Heart right ventricle (tissue), 16 donors: ENCODE data around the gene FNBP1. TPM values are rescaled to one million over a fixed set of nuclear protein-coding genes. Genes with fewer than 3 reads are reported as not detected.
A peak's percentile ranks its signal among the peaks of the same experiment; 100 is the strongest.

Experiments
- ATAC-seq, 8 donors: fragments of 200-7000 bp; cut with Tn5 transposase; one replicate each; pipeline ENCODE4 v1.9.1; 2020; ENCODE audit warnings: mild to moderate bottlenecking in 8 of 8, moderate library complexity in 8 of 8, moderate number of reproducible peaks in 1 of 8
- DNase-seq, 2 donors: peaks; one replicate each; pipeline ENCODE4 v3.0.0-alpha.2; 2020
- H3K27ac ChIP-seq, 10 donors: fragments of 200-600 bp; sonication (generic) in 2 of 10; one replicate each; pipeline versions ENCODE4 v1.5.0 to v1.8.0; 2020 to 2022; ENCODE audit warnings: mild to moderate bottlenecking in 3 of 10
- H3K27me3 ChIP-seq, 7 donors: fragments of 200-600 bp; one replicate each; pipeline ENCODE4 v1.8.0; 2021 to 2022; ENCODE audit warnings: mild to moderate bottlenecking in 2 of 7
- H3K36me3 ChIP-seq, 9 donors: fragments of 200-600 bp; sonication (generic) in 1 of 9; one replicate each; pipeline versions ENCODE4 v1.5.0 to v1.8.0; 2020 to 2022; ENCODE audit warnings: mild to moderate bottlenecking in 2 of 9
- H3K4me1 ChIP-seq, 9 donors: fragments of 200-600 bp; sonication (generic) in 1 of 9; one replicate each; pipeline versions ENCODE4 v1.5.0 to v1.8.0; 2020 to 2022; ENCODE audit warnings: mild to moderate bottlenecking in 4 of 9
- H3K4me3 ChIP-seq, 10 donors: fragments of 200-600 bp; sonication (generic) in 2 of 10; one replicate each; pipeline versions ENCODE4 v1.5.0 to v1.8.0; 2020 to 2022; ENCODE audit warnings: mild to moderate bottlenecking in 7 of 10, moderate library complexity in 2 of 10
- H3K9me3 ChIP-seq, 11 donors: fragments of 200-600 bp in 10 of 11; sonication (generic) in 2 of 11; one replicate each; pipeline versions ENCODE4 v1.5.0 to v1.8.0; 2013 to 2022; ENCODE audit warnings: mild to moderate bottlenecking in 2 of 11, control low read depth in 1 of 11, moderate library complexity in 1 of 11
- WGBS, 2 donors: extraction: QIAGEN DNeasy Blood & Tissue Kit; methylation state at CpG; one replicate each; pipeline ENCODE4 v1.1.7; 2013; ENCODE audit warnings: inconsistent platforms in 1 of 2; 5-methylcytosine and 5-hydroxymethylcytosine counted together
- intact Hi-C, 10 donors: fragments of 100-400 bp; cut with DNase I; formaldehyde crosslinking; loops; one replicate each; pipeline versions ENCODE4 v1.11.1 to v1.14.2; 2022
- polyA plus RNA-seq, 2 donors: library from polyadenylated mRNA; stranded (reverse); fragments of 200-250 nt; gene quantifications; one replicate each; pipeline ENCODE4 v1.2.3, GENCODE V29; 2013
- total RNA-seq, 10 donors: library from RNA; stranded (reverse); fragmentation: NEBNext Ultra II Directional in 3 of 10; extraction: Animal tissue kit (Norgen Biotek cat#: 25700) in 3 of 10; gene quantifications; one replicate each; pipeline versions ENCODE4 v1.2.1 to v1.2.4, GENCODE V29; 2021 to 2023
- TF ChIP-seq, protein P1 (sequence below), 9 donors: fragments of 200-600 bp; sonication (generic) in 2 of 9; IDR thresholded peaks; one replicate each; pipeline versions ENCODE4 v1.5.0 to v1.8.0; 2021 to 2022; ENCODE audit warnings: antibody characterized with exemption in 9 of 9, mild to moderate bottlenecking in 5 of 9, moderate library complexity in 1 of 9
- donor health status: Arrhythmogenic right ventricular cardiomyopathy.
- donor health status: ischemic (EF 13 %, LVEDD 7.1; RV severe dilation, severe dysfunction).
- donor health status: healthy with polysubstance abuse.
- donor health status: DM: no; HTN: yes; CAD: no.
- donor health status: DM: no; HTN: no; CAD: no.
- donor health status: ischemic (EF 25% LVEDD 6.9; RV normal size, moderate dysfunction).
- donor health status: ischemic (EF 25% LVEDD 5.7; RV mildly dilated, moderate dysfunction).
- donor health status: healthy.
- donor health status: DM: yes; HTN: yes; CAD: no.
- donor health status: Ischemic cardiomyopathy.
- donor health status: ischemic (EF 35%, LVEDD 5.7; RV mildly dilated, moderate dysfunction).
- donor health status: nonischemic (EF 11% LVEDD 7.7; RV severe dilation, severe dysfunction).
- donor health status: DM: yes; HTN: yes; CAD: no.
- donor health status: PGD.
- donor health status: ischemic (EF 29% LVEDD 5.4; RV normal size, mild dysfunction).
- donor health status: nonischemic (EF 23%, LVEDD 6.1; RV moderate dilation, normal function).

FNBP1 gene
- total and polyA plus RNA-seq, 12 donors, result 7.4 to 38.4 (median 22.2) TPM

- 81 to 86% methylated on average over 17 of the region's 17 CpGs for WGBS, 2 donors
Observed at GRCh38 chr9:129867136-129868022, 175.6 kb downstream of the FNBP1 start.

GRCh38 chr9:129866394-129867135 lies 176.4 kb downstream of the FNBP1 start:
- TF ChIP-seq, protein P1, sequence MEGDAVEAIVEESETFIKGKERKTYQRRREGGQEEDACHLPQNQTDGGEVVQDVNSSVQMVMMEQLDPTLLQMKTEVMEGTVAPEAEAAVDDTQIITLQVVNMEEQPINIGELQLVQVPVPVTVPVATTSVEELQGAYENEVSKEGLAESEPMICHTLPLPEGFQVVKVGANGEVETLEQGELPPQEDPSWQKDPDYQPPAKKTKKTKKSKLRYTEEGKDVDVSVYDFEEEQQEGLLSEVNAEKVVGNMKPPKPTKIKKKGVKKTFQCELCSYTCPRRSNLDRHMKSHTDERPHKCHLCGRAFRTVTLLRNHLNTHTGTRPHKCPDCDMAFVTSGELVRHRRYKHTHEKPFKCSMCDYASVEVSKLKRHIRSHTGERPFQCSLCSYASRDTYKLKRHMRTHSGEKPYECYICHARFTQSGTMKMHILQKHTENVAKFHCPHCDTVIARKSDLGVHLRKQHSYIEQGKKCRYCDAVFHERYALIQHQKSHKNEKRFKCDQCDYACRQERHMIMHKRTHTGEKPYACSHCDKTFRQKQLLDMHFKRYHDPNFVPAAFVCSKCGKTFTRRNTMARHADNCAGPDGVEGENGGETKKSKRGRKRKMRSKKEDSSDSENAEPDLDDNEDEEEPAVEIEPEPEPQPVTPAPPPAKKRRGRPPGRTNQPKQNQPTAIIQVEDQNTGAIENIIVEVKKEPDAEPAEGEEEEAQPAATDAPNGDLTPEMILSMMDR (IDR thresholded peaks at IDR 0.05), result no peak
- Histone ChIP-seq H3K4me3 (no peak overlapping the region), H3K4me1 (peaks cover 0 to 50% (median 0%) of the 10 kb centered on the region in 9 donors), H3K36me3 (peaks cover 0 to 80% (median 20%) of the 10 kb centered on the region in 9 donors), H3K27ac (peak overlapping the region in 1 of 10 donors; percentile 44), H3K9me3 (no peaks in the 10 kb centered on the region), H3K27me3 (no peaks in the 10 kb centered on the region)
- WGBS, 2 donors, result 81 to 83% methylated on average over 17 of the region's 17 CpGs
- no peak for ATAC-seq
- no peak for DNase-seq
- intact Hi-C loops, result no loop called here

More at GRCh38 chr9:129867136-129868022, 175.6 kb downstream of the FNBP1 start:
- Histone ChIP-seq H3K4me3 (no peak overlapping the region), H3K27ac (peak overlapping the region in 1 of 10 donors; percentile 44), H3K9me3 (no peaks in the 10 kb centered on the region), H3K27me3 (no peaks in the 10 kb centered on the region), H3K4me1 (peaks cover 0 to 48% (median 0%) of the 10 kb centered on the region in 9 donors), H3K36me3 (peaks cover 0 to 72% (median 13%) of the 10 kb centered on the region in 9 donors)
- intact Hi-C loops, result no loop called here
- DNase-seq (no peak), ATAC-seq (peak in 1 of 8 donors; percentile 23)
- TF ChIP-seq, protein P1 (IDR thresholded peaks at IDR 0.05), result no peak

- H3K36me3 ChIP-seq, result peaks cover 0 to 83% (median 27%) of the 10 kb centered on the region in 9 donors
- no peaks in the 10 kb centered on the region for H3K27me3 ChIP-seq
- TF ChIP-seq, protein P1 (IDR thresholded peaks at IDR 0.05), result no peak
- no peak overlapping the region for H3K4me3 ChIP-seq
- peaks cover 0 to 50% (median 0%) of the 10 kb centered on the region in 9 donors for H3K4me1 ChIP-seq
- DNase-seq, result no peak
- intact Hi-C loops, result no loop called here
- 75 to 90% methylated on average over 14 of the region's 14 CpGs for WGBS, 2 donors
- ATAC-seq, result no peak
- H3K27ac ChIP-seq, result peak overlapping the region in 1 of 10 donors; percentile 44
- H3K9me3 ChIP-seq, result no peaks in the 10 kb centered on the region
Observed at GRCh38 chr9:129865668-129866320, 177.2 kb downstream of the FNBP1 start.
